Upper lobe of left lung (tissue), 6 donors: Measurements from ENCODE around the gene PYROXD2. TPM values are rescaled to one million over a fixed set of nuclear protein-coding genes. Genes with fewer than 3 reads are reported as not detected.

Experiments
- ATAC-seq, 2 donors: fragments of 200-7000 bp; cut with Tn5 transposase; one replicate each; pipeline ENCODE4 v1.9.1; 2022; ENCODE audit warnings: mild to moderate bottlenecking in 2 of 2, moderate library complexity in 2 of 2; ENCODE audit not compliant: low FRiP score in 2 of 2
- DNase-seq, 2 donors: peaks; one replicate each; pipeline ENCODE4 v3.0.0-alpha.2; 2019 to 2020
- H3K27ac ChIP-seq, 4 donors: fragments of 200-600 bp; sonication (generic); one replicate each; pipeline ENCODE4 v1.5.1; 2016 to 2019
- H3K27me3 ChIP-seq, 4 donors: fragments of 200-600 bp; sonication (generic); one replicate each; pipeline ENCODE4 v1.5.1; 2017 to 2019
- H3K36me3 ChIP-seq, 4 donors: fragments of 200-600 bp; sonication (generic); one replicate each; pipeline ENCODE4 v1.5.1; 2016 to 2019
- H3K4me1 ChIP-seq, 4 donors: fragments of 200-600 bp; sonication (generic); one replicate each; pipeline ENCODE4 v1.5.1; 2018 to 2019
- H3K4me3 ChIP-seq, 4 donors: fragments of 200-600 bp; sonication (generic); one replicate each; pipeline ENCODE4 v1.5.1; 2017 to 2019; ENCODE audit warnings: mild to moderate bottlenecking in 2 of 4, moderate library complexity in 1 of 4
- H3K9me3 ChIP-seq, 4 donors: fragments of 200-600 bp; sonication (generic); one replicate each; pipeline ENCODE4 v1.5.1; 2018 to 2019
- CTCF ChIP-seq, 6 experiments: fragments of 450-650 bp in 4 of 6; fragments of 200-600 bp in 2 of 6; sonication (generic) in 2 of 6; IDR thresholded peaks; one replicate each; pipeline ENCODE4 v1.5.1; 2016 to 2019; ENCODE audit warnings: antibody characterized with exemption in 6 of 6
- EP300 ChIP-seq, 4 donors: sonication (generic); formaldehyde crosslinking; IDR thresholded peaks; one replicate each; pipeline ENCODE4 v1.5.1; 2017; ENCODE audit warnings: antibody characterized with exemption in 4 of 4, control low read depth in 2 of 4
- POLR2A ChIP-seq, 4 donors: fragments of 450-650 bp; IDR thresholded peaks; one replicate each; pipeline ENCODE4 v1.5.1; 2016 to 2017; ENCODE audit warnings: antibody characterized with exemption in 4 of 4, mild to moderate bottlenecking in 2 of 4
- POLR2AphosphoS5 ChIP-seq, 2 donors: sonication (generic); formaldehyde crosslinking; IDR thresholded peaks; one replicate each; pipeline ENCODE4 v1.5.1; 2017; ENCODE audit warnings: antibody characterized with exemption in 2 of 2
- WGBS, 2 donors: methylation state at CpG; one replicate each; pipeline ENCODE4 v1.1.5; 2017 to 2018; 5-methylcytosine and 5-hydroxymethylcytosine counted together
- total RNA-seq, 6 donors: library from RNA; depleted of rRNA in 4 of 6; stranded (reverse); fragments of >200 nt in 4 of 6; gene quantifications; one replicate each; pipeline versions ENCODE4 v1.1.0 to v1.2.1, GENCODE V29; 2016 to 2021
- donor health status: DM: no; HTN: no; CAD: no; lungs with moderate emphysema.
- donor health status: DM: no; HTN: yes; CAD: no; lungs with severe emphysema.

The PYROXD2 gene
- total RNA-seq, 6 donors from 2014 or later = 6.5 to 29.3 (median 9.3) TPM

GRCh38 chr10:98411166-98411565 lies 3.8 kb downstream of the PYROXD2 start:
- no peak for DNase-seq
- H3K27me3 ChIP-seq = no peaks in the 10 kb centered on the region
- no peak for TF ChIP-seq CTCF (IDR thresholded peaks at IDR 0.05)
- no peak for TF ChIP-seq POLR2AphosphoS5 (IDR thresholded peaks at IDR 0.05)
- 81 to 91% methylated on average over 11 of the region's 11 CpGs for WGBS, 2 donors
- H3K36me3 ChIP-seq = no peaks in the 10 kb centered on the region
- H3K27ac ChIP-seq = peak overlapping the region in 3 of 4 donors; percentile 10 to 14 (median 13)
- no peaks in the 10 kb centered on the region for H3K9me3 ChIP-seq
- ATAC-seq = no peak
- H3K4me1 ChIP-seq = peaks cover 17 to 33% (median 29%) of the 10 kb centered on the region in 4 donors
- H3K4me3 ChIP-seq = no peak overlapping the region

- Histone ChIP-seq H3K27ac (peak overlapping the region in 2 of 4 donors; percentile 13 to 14), H3K4me3 (no peak overlapping the region), H3K27me3 (no peaks in the 10 kb centered on the region), H3K4me1 (peaks cover 16 to 31% (median 28%) of the 10 kb centered on the region in 4 donors), H3K36me3 (no peaks in the 10 kb centered on the region), H3K9me3 (no peaks in the 10 kb centered on the region)
- TF ChIP-seq POLR2A (IDR thresholded peaks at IDR 0.05) (no peak), CTCF (IDR thresholded peaks at IDR 0.05) (no peak), EP300 (IDR thresholded peaks at IDR 0.05) (no peak), POLR2AphosphoS5 (IDR thresholded peaks at IDR 0.05) (no peak)
- 74 to 77% methylated on average over 9 to 10 of the region's 10 CpGs for WGBS, 2 donors
- no peak for ATAC-seq
- DNase-seq = peak in 1 of 2 donors; percentile 38
Measured at GRCh38 chr10:98410759-98411158, 4.2 kb downstream of the PYROXD2 start.

GRCh38 chr10:98410135-98410743 lies 4.7 kb downstream of the PYROXD2 start:
- WGBS, 2 donors = 61 to 91% methylated on average over 3 to 4 of the region's 4 CpGs
- DNase-seq = no peak
- ATAC-seq = no peak
- Histone ChIP-seq H3K4me1 (peaks cover 11 to 30% (median 25%) of the 10 kb centered on the region in 4 donors), H3K4me3 (no peak overlapping the region), H3K9me3 (no peaks in the 10 kb centered on the region), H3K27ac (no peak overlapping the region), H3K27me3 (no peaks in the 10 kb centered on the region), H3K36me3 (no peaks in the 10 kb centered on the region)
- no peak for TF ChIP-seq CTCF (IDR thresholded peaks at IDR 0.05)
- TF ChIP-seq EP300 (IDR thresholded peaks at IDR 0.05) = no peak
- no peak for TF ChIP-seq POLR2A (IDR thresholded peaks at IDR 0.05)
- no peak for TF ChIP-seq POLR2AphosphoS5 (IDR thresholded peaks at IDR 0.05)

GRCh38 chr10:98408799-98409198 lies 6.2 kb downstream of the PYROXD2 start:
- no peaks in the 10 kb centered on the region for H3K36me3 ChIP-seq
- TF ChIP-seq POLR2A (IDR thresholded peaks at IDR 0.05) = no peak
- TF ChIP-seq EP300 (IDR thresholded peaks at IDR 0.05) = no peak
- no peak for TF ChIP-seq CTCF (IDR thresholded peaks at IDR 0.05)
- no peak for TF ChIP-seq POLR2AphosphoS5 (IDR thresholded peaks at IDR 0.05)
- no peaks in the 10 kb centered on the region for H3K27me3 ChIP-seq
- ATAC-seq (no peak), DNase-seq (no peak)
- peaks cover 6 to 21% (median 18%) of the 10 kb centered on the region in 4 donors for H3K4me1 ChIP-seq
- H3K9me3 ChIP-seq = no peaks in the 10 kb centered on the region
- no peak overlapping the region for H3K4me3 ChIP-seq
- 87 to 98% methylated on average over 4 of the region's 4 CpGs for WGBS, 2 donors
- H3K27ac ChIP-seq = no peak overlapping the region

- Histone ChIP-seq H3K4me1 (peaks cover 4 to 21% (median 17%) of the 10 kb centered on the region in 4 donors), H3K27me3 (no peaks in the 10 kb centered on the region), H3K4me3 (no peak overlapping the region), H3K36me3 (no peaks in the 10 kb centered on the region), H3K9me3 (no peaks in the 10 kb centered on the region), H3K27ac (no peak overlapping the region)
- TF ChIP-seq POLR2AphosphoS5 (IDR thresholded peaks at IDR 0.05) (no peak), POLR2A (IDR thresholded peaks at IDR 0.05) (no peak), EP300 (IDR thresholded peaks at IDR 0.05) (no peak), CTCF (IDR thresholded peaks at IDR 0.05) (no peak)
- DNase-seq (no peak), ATAC-seq (no peak)
- WGBS, 2 donors = 92 to 93% methylated on average over 16 to 18 of the region's 18 CpGs
Measured at GRCh38 chr10:98407744-98408241, 7.2 kb downstream of the PYROXD2 start.
